Brain pericyte (primary cell): ENCODE measurements around the gene LIMCH1.
"Not testable (repeated sequence)": the region's sequence is repeated elsewhere in the genome, so short reads cannot be mapped to it uniquely, and the experiment has no call there.

Source experiments
- DNase-seq: peaks from one replicate; pipeline ENCODE4 v3.0.0-alpha.2; 2012; ENCODE audit warnings: low read depth, low spot score

Gene LIMCH1

DNA sequence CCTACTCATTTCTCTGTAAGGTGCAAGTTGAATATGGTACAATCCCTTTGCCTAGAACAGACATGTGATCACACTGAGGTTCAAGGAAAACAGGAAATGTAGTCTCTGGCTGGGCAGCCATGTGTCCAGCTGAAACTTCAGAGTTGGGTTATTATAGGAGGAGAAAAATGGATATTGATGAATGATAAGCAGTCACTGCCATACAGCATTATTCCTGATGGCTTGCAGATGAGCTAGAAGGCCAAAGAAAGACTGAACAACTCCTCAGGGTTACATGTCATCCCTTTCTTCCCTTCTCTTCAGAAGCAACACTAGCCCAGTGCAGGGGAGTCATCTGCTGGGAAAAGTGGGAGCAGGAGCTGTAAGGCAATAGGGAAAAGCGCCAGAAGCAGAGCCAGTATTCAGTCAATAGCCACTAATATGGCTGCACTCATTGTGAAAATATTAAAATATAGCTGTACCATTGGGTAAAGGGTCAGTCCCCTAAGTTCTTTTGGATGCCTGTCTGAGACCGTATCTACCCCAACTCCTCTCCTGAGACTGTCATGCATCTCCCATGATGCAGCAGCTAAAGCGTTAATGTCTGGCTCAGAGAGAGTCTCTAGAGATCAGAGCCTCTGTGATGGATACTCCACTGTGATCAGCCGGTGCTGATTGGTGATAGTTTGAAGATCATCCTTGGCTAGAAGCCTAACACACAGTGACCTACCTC is 190.1 kb downstream of the LIMCH1 start:
- DNase-seq: no peak

- no peak for DNase-seq
Measured at GRCh38 chr4:41728573-41728913, 190.6 kb downstream of the LIMCH1 start.

DNA sequence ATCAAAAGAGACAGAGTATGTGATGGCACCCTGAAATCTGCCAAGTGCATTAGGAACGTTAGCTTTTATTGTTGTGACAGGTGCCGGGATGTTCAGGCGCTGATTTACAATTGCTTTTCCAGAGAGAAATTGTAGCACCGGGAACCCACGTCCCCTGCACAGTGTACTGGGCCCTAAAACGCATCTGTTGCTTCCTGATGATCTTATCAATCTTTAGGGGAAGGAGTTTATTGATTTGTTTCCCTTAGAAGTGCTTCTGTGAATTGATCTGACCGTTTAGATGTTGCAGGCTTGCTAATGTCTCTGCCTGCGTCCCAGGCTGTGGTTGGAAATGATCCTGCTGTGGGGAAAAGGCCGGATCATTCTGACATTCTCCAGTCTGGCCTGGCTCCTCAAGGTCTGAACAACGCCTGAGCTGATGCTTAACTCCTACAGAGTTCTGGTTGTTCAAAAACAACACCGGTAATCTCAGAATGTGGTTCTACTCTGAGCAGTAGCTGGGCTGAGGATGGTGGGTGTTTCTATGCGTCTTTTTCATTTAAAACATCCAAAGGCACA is 193.7 kb downstream of the LIMCH1 start:
- DNase-seq: no peak

- no peak for DNase-seq
Measured at GRCh38 chr4:41734371-41734770, 196.4 kb downstream of the LIMCH1 start.

- not testable (repeated sequence) for DNase-seq
Measured at GRCh38 chr4:41737491-41737890, 199.5 kb downstream of the LIMCH1 start.

- DNase-seq: no peak
Measured at GRCh38 chr4:41741354-41741753, 203.4 kb downstream of the LIMCH1 start.

DNA sequence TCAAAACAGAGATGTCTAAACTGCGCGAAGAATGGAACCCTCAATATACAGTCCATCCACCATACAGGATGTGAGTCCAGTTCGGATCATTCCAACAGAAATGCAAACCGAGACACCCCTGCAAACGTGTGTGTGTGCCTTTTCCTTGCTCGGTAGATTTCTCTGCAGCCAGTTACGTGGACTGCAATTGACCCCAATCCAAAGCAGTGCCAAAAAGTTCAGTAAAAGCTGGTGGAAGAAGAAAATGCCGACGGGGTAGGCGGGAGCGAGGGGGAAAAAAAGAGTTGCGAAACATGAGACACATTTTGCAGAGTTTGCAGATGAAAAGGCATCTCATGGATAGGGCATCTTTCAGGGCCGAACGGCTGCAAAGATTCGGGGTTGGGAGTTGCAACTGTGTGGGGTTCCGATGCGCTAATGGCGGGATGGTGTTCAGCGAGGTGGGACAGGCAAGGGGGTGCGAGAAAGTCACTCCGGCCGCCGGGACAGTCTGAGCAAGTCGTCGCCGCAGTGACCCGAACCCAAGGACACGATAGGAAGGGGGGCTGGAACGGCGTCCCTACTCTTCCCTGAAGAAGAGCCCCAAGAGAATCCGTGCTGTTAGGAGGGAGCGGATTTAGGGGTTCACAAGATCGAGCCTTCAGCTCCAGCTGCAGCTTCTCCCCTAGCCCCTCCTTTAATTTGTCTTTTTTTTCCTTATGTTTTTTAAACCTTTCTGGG is 206.8 kb downstream of the LIMCH1 start:
- DNase-seq: no peak

DNA sequence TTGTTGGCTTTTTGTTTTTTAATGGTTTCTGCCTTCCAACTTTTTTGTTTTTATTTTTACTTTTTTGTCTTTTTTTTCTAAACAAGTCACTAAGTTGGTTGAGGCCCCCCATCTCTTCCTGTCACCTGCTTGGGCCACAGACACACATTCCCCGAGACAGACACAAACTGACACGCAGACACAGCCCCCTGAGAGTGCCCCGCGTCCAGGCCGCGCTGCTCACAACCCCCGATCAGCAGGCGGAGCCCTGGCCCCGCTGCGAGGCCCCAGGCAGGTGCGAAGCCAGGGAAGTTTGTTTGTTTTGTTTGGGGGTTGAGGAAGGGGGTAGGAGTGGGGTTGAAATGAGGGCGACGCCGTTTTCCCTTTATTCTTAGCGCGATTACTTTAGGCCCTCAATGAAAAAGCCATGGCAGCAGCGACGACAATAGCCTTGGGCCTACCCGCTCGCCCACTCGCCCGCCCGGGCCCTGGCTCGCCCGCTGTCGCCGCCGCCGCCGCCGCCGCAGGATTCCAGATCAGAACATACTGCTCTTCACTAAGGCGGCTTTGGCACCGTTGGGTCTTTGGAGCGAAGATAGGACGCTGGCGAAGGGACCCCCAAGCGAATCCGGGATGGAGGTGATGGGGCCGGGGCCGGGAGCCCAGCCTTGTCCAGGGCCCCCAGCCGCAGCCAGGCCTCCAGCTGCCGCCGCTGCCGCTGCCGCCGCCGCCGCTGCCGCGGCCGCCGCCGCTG is 207.5 kb downstream of the LIMCH1 start:
- no peak for DNase-seq

DNA sequence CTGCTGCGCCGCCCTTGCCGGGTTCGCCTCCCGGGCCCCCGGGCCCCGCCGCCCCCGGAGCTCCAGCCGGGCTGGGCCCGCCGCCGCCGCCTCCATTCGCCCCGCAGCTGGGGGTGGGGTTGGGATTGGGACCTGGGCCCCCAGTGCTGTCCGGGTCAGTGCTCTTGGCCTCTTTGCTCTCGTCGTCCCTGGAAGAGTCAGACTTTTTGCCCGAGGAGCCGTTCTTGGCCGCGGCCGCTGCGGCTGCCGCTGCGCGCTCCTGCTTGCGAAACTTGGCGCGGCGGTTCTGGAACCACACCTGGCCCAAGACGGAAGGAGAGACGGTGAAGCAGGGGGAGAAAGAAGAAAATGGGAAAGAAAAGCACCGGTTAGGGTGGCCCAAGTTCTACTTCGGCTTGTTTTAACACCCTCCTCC is 208.1 kb downstream of the LIMCH1 start:
- no peak for DNase-seq

GRCh38 chr4:41746440-41747229 is 208.7 kb downstream of the LIMCH1 start:
- DNase-seq: no peak

GRCh38 chr4:41747230-41748055 is 209.5 kb downstream of the LIMCH1 start:
- DNase-seq: no peak

GRCh38 chr4:41748074-41748570 is 210.2 kb downstream of the LIMCH1 start:
- DNase-seq: no peak

GRCh38 chr4:41748571-41749475 is 210.9 kb downstream of the LIMCH1 start, which contains the start of gene PHOX2B:
TSS of gene PHOX2B (minus strand) at chr4:41748725. CDS start at chr4:41748610, 115 bp downstream.
- no peak for DNase-seq

DNA sequence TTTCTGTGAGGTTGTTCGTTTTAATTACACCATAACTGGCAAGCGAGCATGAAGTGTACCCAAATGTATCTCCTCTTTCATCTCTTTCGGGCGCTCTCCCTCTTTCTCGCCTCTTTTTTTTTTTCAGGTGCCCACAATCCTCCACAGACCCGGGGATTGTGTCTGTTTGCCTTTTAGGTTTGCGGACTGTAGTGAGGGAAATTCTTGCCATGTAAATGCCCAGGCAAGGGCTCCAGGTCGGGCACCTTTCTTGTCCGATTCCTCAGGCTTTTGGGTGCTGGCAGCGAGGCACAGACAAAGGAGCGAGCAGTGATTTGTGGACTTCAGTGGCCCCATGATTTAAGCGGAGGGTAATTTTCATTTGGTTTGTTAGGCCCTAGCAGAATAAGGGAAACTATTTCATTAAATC is 211.7 kb downstream of the LIMCH1 start:
- DNase-seq: no peak
